KOPT-K1 (cell line): Measurements from ENCODE around the gene ZFAND2A.
"Not testable (repeated sequence)": the region's sequence is repeated elsewhere in the genome, so short reads cannot be mapped to it uniquely, and the experiment has no call there.

Experiments
- H3K27ac ChIP-seq: fragments of 200-600 bp; sonication (generic); 2 replicates; pipeline ENCODE4 v1.5.1; 2016; ENCODE audit warnings: antibody characterized with exemption, mild to moderate bottlenecking, low read depth, low read length; ENCODE audit not compliant: poor library complexity, severe bottlenecking
- H3K36me3 ChIP-seq: fragments of 200-600 bp; sonication (generic); 2 replicates; pipeline ENCODE4 v1.5.1; 2017; ENCODE audit warnings: antibody characterized with exemption, mild to moderate bottlenecking, low read length, moderate library complexity; ENCODE audit not compliant: insufficient read depth
- H3K9me3 ChIP-seq: fragments of 200-600 bp; sonication (generic); 2 replicates; pipeline ENCODE4 v1.5.1; 2017; ENCODE audit warnings: antibody characterized with exemption, low read length, mild to moderate bottlenecking; ENCODE audit not compliant: insufficient read depth, poor library complexity, severe bottlenecking

Gene ZFAND2A

GRCh38 chr7:1164436-1164835, 4.4 kb upstream of the ZFAND2A start:
- Histone ChIP-seq H3K36me3 (peaks cover 19% of the 10 kb centered on the region), H3K27ac (no peak overlapping the region), H3K9me3 (no peaks in the 10 kb centered on the region)

GRCh38 chr7:1163121-1163520, 3.1 kb upstream of the ZFAND2A start:
- Histone ChIP-seq H3K27ac (no peak overlapping the region), H3K36me3 (peaks cover 21% of the 10 kb centered on the region), H3K9me3 (no peaks in the 10 kb centered on the region)

GRCh38 chr7:1160670-1161021, 650 bp upstream of the ZFAND2A start:
- Histone ChIP-seq H3K36me3 (peaks cover 42% of the 10 kb centered on the region), H3K27ac (peak overlapping the region; percentile 88), H3K9me3 (no peaks in the 10 kb centered on the region)

DNA sequence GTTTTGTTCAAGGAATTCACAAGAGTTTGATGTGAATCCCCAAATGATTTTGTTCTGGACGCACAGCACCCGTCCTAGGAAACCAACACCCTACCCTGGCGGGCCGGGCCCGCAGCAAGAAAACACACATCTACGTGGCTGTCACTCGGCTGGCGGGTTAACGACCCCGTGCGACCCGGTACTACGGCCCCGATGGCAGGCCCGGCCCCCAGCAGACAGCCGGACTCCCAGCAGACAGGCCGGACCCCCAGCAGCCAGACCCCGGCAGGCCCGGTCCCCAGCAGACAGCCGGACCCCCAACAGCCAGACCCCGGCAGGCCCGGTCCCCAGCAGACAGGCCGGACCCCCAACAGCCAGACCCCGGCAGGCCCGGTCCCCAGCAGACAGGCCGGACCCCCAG, 765 bp downstream of the ZFAND2A start:
- Histone ChIP-seq H3K27ac (peak overlapping the region; percentile 30), H3K36me3 (peaks cover 48% of the 10 kb centered on the region)

GRCh38 chr7:1158203-1159126, 1.5 kb downstream of the ZFAND2A start:
- Histone ChIP-seq H3K27ac (peak overlapping the region; percentile 30), H3K36me3 (peaks cover 56% of the 10 kb centered on the region), H3K9me3 (no peaks in the 10 kb centered on the region)

More for the DNA sequence above, 765 bp downstream of the ZFAND2A start:
- not testable (repeated sequence) for H3K9me3 ChIP-seq

GRCh38 chr7:1156782-1157535, 3.0 kb downstream of the ZFAND2A start:
- no peak overlapping the region for H3K27ac ChIP-seq
- peaks cover 60% of the 10 kb centered on the region for H3K36me3 ChIP-seq
- H3K9me3 ChIP-seq, result no peaks in the 10 kb centered on the region

DNA sequence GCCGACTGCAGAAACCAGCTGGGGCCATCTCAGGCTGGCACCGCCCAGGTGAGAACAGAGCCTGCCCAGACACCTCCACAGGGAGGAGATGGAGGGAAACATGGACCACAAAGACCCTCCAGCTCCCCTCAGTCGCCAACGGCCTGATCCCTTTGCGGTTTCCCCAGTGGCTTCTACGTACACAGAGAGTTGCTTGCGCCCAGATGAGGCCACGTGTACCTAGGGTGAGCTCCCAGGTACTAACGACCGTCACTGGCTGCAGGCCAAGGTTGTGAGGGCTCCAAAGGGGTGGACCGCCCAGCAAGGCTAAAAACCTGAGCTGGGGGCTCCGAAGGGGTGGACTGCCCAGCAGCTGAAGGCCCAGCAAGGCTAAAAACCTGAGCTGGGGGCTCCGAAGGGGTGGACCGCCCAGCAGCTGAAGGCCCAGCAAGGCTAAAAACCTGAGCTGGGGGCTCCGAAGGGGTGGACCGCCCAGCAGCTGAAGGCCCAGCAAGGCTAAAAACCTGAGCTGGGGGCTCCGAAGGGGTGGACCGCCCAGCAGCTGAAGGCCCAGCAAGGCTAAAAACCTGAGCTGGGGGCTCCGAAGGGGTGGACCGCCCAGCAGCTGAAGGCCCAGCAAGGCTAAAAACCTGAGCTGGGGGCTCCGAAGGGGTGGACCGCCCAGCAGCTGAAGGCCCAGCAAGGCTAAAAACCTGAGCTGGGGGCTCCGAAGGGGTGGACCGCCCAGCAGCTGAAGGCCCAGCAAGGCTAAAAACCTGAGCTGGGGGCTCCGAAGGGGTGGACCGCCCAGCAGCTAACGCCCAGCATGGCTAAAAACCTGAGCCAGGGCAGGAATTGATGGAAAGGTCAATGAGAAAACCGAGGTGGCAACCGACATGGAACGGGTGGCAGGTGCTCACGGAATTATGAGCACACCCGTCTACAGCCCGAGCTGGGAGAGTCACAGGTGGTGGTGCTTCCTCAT, 3.9 kb downstream of the ZFAND2A start:
- H3K9me3 ChIP-seq, H3K27ac ChIP-seq: not testable (repeated sequence)
- peaks cover 68% of the 10 kb centered on the region for H3K36me3 ChIP-seq

DNA sequence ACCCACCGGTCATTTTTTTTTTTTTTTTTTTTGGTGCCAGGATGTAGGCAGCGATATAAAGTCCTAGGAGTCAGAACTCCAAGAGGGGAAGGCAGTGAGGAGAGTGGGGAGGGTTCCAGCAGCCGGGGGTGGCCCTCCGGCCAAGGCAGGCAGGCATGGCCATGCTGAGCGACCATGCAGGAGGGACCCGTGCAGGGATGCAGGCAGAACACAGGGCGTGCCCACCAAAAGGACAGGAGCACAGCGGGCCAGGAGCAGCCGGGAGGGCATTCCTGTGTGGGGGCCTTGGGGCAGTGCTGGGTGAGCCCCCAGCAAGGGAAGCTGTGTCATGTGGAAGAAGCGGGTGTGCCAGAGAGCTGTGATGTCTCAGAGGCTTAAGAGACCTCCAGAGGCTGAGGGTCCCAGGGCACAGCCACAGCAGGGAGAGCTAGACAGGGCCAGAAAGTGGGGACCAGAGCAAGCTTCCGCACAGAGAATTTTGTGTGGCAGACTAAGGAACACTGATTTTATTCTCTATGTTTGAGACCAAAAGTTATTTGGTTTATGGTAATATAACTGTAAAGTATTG, 5.7 kb downstream of the ZFAND2A start:
- peaks cover 84% of the 10 kb centered on the region for H3K36me3 ChIP-seq
- H3K9me3 ChIP-seq, result no peaks in the 10 kb centered on the region
- no peak overlapping the region for H3K27ac ChIP-seq

GRCh38 chr7:1152492-1152891, 7.5 kb downstream of the ZFAND2A start:
- Histone ChIP-seq H3K36me3 (peaks cover 78% of the 10 kb centered on the region), H3K9me3 (no peaks in the 10 kb centered on the region), H3K27ac (no peak overlapping the region)

DNA sequence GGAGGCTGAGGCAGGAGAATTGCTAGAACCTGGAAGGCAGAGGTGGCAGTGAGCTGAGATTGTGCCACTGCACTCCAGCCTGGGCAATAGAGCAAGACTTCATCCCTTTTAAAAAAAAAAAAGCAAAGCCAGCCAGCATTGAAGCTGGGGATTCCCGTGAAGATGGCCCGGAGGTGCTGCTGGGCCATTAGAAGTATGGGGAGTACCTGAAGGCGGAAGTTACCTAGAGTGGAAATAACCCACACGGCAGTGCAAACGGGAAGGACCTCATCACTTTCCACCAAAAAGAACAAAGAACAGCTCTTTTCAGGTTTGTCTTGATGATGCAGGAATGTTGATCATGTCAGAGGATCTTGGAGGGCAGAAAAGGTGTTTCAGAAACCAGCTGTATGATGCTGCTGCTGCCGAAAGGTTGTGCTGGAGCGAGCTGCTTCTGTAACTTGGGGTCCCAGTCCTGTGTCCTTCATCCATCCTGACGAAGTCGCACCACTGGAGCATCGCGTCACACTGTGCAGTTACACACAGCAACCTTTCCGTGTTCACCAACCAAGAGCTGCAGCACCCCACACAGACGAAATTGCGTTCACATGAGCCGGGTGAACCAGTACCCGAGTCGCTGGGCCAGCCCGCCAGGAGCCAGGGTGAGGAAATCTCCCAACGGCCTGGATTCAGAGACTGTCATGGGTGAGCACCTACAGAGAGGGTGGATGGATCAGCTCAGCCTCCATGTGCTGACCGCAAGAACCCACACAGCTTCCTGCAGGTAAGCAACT, 8.2 kb downstream of the ZFAND2A start:
- Histone ChIP-seq H3K27ac (no peak overlapping the region), H3K36me3 (peaks cover 71% of the 10 kb centered on the region), H3K9me3 (no peaks in the 10 kb centered on the region)

DNA sequence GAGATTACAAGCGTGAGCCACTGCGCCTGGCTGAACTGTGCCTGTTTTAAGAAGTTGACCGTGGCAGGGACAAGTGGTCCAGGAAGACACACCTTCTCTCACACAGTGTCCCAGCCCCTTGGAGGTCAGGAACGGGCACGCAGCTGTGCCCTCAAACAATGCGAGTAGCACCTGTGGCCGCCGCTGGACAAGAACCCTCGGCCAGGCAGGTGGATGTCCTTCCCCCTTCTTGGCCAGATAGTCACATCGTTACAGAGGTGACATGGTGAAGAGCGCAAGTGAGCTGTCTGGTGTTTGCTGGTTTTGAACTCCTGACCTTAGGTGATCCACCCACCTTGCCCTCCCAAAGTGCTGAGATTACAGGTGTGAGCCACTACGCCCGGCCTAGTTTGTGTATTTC, 8.8 kb downstream of the ZFAND2A start:
- no peaks in the 10 kb centered on the region for H3K9me3 ChIP-seq
- H3K27ac ChIP-seq, result no peak overlapping the region
- peaks cover 66% of the 10 kb centered on the region for H3K36me3 ChIP-seq

GRCh38 chr7:1150400-1151002, 9.5 kb downstream of the ZFAND2A start:
- Histone ChIP-seq H3K9me3 (no peaks in the 10 kb centered on the region), H3K36me3 (peaks cover 61% of the 10 kb centered on the region), H3K27ac (no peak overlapping the region)

DNA sequence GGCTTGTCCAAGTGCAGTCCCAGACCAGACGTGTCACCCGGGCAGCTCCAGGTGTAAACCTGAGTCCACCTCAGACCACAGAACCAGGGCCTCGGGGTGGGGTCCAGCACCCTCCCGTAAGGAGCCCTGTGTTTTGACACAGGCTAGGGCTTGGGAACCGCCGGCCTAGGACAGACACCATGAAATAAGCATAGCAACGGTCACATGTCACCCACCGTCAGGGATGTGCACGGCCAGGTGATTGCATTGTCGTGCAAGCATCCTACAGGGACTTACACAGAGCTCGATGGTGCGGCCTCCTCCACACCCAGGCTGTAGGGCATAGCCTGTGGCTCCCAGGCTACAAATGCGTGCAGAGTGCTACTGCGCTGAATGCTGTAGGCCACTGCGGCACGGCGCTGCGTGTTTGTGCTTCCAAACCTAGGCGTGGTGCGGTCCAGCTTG, 10.6 kb downstream of the ZFAND2A start:
- Histone ChIP-seq H3K27ac (no peak overlapping the region), H3K9me3 (no peaks in the 10 kb centered on the region), H3K36me3 (peaks cover 50% of the 10 kb centered on the region)
